Endothelial cell of umbilical vein (primary cell): ENCODE results near the gene VANGL2.

Source experiments
- CTCF ChIP-seq, 2 donors: IDR thresholded peaks; 1 replicate in 1 of 2; 2 replicates in 1 of 2; pipeline ENCODE4 v1.5.1; 2011; ENCODE audit warnings: low read length in 2 of 2, mild to moderate bottlenecking in 2 of 2, moderate library complexity in 2 of 2, control low read depth in 1 of 2, inconsistent platforms in 1 of 2, low read depth in 1 of 2; ENCODE audit not compliant: insufficient read depth in 1 of 2; ENCODE audit errors: extremely low read depth in 1 of 2
- MYC ChIP-seq: IDR thresholded peaks from one replicate; pipeline ENCODE4 v1.6.1; 2011; ENCODE audit warnings: mild to moderate bottlenecking, low read depth, low read length
- POLR2A ChIP-seq: IDR thresholded peaks from 2 replicates; pipeline ENCODE4 v1.6.1; 2012; ENCODE audit warnings: low read depth, mild to moderate bottlenecking, control low read depth, low read length
- POLR2AphosphoS5 ChIP-seq: IDR thresholded peaks from 2 replicates; pipeline ENCODE4 v1.6.1; 2012; ENCODE audit warnings: low read depth, mild to moderate bottlenecking, control low read depth, low read length, moderate library complexity; ENCODE audit not compliant: insufficient read depth
- TF ChIP-seq, protein P1 (sequence below): IDR thresholded peaks from 2 replicates; pipeline ENCODE4 v1.6.1; 2011; ENCODE audit not compliant: insufficient read depth, insufficient read length

- TF ChIP-seq CTCF (IDR thresholded peaks at IDR 0.05; ENCODE audit: extremely low read depth in 1 of 2, insufficient read depth in 1 of 2, low read depth in 1 of 2, low read length in 2 of 2) (no peak), POLR2A (no peak), POLR2AphosphoS5 (no peak), MYC (no peak)
- TF ChIP-seq, protein P1, sequence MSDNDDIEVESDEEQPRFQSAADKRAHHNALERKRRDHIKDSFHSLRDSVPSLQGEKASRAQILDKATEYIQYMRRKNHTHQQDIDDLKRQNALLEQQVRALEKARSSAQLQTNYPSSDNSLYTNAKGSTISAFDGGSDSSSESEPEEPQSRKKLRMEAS, result no peak
Observed at GRCh38 chr1:160375788-160376524, 24.4 kb upstream of the VANGL2 start.
